ENCODE measurements around the gene SCYGR6.

Gene SCYGR6

GRCh38 chr2:227710986-227711385, 13.6 kb downstream of the SCYGR6 start:
- DNase-seq = no peak

DNA sequence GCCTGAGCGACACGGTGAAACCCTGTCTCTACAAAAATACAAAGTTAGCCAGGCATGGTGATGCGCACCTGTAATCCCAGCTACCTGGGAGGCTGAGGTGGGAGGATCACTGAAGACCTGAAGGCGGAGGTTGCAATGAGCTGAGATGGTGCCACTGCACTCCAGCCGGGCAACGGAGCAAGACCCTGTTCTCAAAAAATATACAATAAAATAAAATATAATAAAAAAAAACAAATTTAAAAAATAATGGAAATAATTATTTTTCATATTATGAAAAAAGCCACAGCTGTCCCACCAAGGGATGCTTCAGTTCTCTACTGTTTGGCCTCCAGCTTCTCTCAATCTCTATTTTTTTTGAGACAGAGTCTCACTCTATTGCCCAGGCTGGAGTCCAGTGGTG, 17.2 kb downstream of the SCYGR6 start:
- DNase-seq = no peak

GRCh38 chr2:227706859-227707258, 17.7 kb downstream of the SCYGR6 start:
- no peak for DNase-seq

DNA sequence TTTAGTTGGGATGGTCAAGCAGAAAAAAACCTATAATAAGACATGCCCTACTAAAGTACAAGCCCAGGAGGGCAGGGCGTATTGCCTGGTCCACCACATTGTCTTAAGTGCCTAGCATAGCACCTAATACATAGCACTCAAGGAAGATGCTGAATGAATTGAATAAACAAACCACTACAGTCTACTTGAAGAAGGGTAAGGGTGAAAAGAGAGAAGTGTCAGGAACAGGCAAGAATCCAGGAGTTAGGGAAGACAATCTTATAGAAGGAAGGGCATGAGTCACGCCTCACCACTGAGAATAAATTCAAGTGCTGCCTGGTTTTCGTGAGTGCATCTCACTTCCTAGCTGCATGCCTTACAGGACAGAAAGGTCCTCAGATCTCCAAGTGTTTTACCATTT, 20.6 kb downstream of the SCYGR6 start:
- no peak for DNase-seq

DNA sequence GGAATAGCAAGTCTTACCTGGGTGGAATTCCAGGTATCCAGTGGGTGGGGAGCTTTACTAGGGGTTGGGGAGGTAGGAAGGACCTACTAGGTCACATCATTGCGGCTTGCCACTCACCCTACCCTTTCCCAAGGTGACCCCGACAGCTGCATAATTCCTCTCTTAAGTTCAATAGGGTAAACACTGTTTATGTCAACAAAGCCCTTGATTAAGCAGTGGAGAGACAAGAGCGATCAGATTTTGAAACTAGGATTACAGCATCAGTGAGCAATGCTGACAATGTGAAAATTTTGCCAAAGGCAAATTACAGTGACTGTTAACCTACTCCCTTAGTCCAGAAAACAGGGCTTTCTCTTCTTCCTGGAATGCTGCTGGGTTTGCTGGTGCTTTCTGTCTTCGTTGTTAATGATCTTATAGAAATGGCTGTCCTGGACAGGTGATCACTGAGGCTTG, 21.3 kb downstream of the SCYGR6 start:
- no peak for DNase-seq

- no peak for DNase-seq
Observed at GRCh38 chr2:227701556-227701955, 23.0 kb downstream of the SCYGR6 start.

DNA sequence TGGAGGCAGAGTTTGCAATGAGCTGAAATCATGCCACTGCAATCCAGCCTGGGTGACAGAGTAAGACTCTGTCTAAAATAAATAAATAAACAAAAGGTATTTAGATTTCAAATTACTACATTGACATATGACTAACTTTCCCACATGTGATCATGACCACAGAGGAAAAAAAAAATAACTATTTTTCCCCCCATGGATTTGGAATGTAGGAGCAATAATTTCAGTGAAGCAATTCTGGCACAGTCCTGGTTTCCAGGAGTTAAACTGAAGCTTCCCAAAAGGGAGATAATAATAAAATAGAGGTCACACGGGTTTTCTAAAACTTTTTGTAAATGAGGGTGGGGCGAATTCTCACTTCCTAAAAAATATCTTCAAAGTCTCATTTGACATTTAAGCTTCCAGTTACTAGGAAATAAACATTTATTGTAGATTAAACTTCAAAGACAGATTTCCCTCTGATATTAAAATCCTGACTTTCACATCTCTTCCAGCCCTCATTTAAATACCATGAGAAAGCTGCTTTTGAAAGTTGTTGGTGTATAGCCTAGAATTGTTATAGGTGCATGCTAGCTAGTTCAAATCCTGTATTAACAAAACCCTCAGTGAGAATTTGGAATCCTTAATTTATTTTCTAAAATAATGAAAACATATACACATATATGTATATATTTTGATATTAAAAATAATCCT, 27.4 kb downstream of the SCYGR6 start:
- no peak for DNase-seq

DNA sequence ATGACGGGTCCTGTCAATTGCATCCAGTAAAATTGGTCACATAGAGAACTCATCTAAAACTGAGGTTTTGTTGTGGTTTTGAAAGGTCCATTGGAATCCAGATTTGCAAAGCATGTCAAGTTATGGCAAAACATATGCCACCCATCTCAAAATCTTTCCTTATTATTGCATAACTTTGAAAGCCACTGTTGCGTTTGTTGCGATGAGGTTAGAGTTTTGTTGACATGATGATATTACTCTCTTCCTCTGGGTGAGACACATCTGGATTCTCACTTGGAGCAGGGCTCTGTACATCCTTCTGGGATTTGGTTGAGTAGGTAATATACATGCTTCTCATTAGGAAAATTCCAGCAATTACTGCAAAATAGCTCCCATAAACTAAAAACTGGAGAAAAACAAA, 37.4 kb downstream of the SCYGR6 start:
- DNase-seq = no peak

DNA sequence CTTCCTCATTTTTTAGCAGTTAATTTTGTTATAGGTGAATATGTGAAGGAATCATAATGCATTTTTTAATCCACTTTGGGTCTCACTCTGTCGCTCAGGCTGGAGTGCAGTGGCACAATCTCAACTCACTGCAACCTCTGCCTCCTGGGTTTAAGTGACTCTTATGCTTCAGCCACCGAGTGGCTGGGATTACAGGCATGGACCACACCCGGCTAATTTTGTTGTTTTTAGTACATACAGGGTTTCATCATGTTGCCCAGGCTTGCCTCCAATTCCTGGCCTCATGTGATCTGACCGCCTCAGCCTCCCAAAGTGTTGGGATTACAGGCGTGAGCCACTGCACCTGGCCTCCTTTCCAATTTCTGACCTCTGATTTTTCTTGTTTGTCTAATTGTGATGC, 40.3 kb downstream of the SCYGR6 start:
- no peak for DNase-seq

DNA sequence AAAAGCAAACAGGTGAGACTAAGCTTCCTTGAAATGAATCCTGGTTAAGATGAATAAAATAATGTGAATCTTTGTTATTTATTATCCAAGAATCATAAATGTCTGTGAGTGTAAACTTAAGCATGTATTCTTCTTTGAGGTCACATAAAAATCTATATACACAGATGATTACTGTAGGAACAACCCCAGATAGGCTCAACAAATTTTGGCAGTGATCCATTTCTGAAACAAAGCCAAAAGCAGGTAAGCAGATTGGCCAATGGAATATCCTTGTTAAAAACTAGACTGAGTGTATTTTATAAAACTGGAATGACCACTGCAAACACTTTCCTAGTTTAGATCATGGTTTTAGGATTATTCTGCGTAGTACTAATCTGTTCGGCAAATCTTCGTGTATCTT, 46.6 kb downstream of the SCYGR6 start:
- no peak for DNase-seq

GRCh38 chr2:227674485-227674884, 50.1 kb downstream of the SCYGR6 start:
- no peak for DNase-seq

All from NCI-H2081 treated with DMSO at 0.1 percent for 48 hours (cell line).